ENCODE data around the gene TRH.

DNA sequence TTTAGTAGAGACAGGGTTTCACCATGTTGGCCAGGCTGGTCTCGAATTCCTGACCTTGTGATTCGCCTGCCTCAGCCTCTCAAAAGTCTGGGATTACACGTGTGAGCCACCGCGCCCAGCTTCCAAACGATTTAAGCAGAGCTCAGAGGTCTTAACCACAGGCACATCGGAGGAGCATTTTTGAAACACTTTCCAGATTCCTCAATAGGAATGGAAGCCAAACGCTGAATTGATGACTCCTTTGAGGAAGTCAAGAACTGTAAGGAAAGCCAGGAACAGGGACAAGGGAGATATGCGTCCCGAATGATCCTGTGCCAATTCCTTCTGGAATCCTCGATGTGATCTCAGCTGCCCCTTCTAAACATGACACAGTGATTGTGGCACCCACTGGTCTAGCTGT is 40.0 kb downstream of the TRH start:
- TF ChIP-seq POLR2A (IDR thresholded peaks at IDR 0.05; ENCODE audit: low read depth, low read length), result no peak
- TF ChIP-seq POLR2AphosphoS5 (IDR thresholded peaks at IDR 0.05; ENCODE audit: low read depth, low read length), result no peak
